Duodenal mucosa (tissue), 2 donors: Measurements from ENCODE around the gene SLC24A3.

Source experiments
- H3K27ac ChIP-seq: one replicate; pipeline ENCODE4 v1.7.0; 2013; ENCODE audit warnings: low read depth, low read length
- H3K27me3 ChIP-seq, 2 donors: one replicate each; pipeline ENCODE4 v1.7.0; 2013; ENCODE audit warnings: low read length in 2 of 2, control low read depth in 1 of 2; ENCODE audit not compliant: insufficient read depth in 2 of 2, control insufficient read depth in 1 of 2
- H3K36me3 ChIP-seq, 2 donors: one replicate each; pipeline ENCODE4 v1.7.0; 2013; ENCODE audit warnings: low read length in 2 of 2, control low read depth in 1 of 2; ENCODE audit not compliant: insufficient read depth in 2 of 2, control insufficient read depth in 1 of 2
- H3K4me1 ChIP-seq, 2 donors: one replicate each; pipeline ENCODE4 v1.7.0; 2013; ENCODE audit warnings: low read length in 2 of 2, control low read depth in 1 of 2; ENCODE audit not compliant: insufficient read depth in 2 of 2, control insufficient read depth in 1 of 2
- H3K4me3 ChIP-seq, 2 donors: one replicate each; pipeline ENCODE4 v1.7.0; 2013; ENCODE audit warnings: low read length in 2 of 2, low read depth in 1 of 2
- H3K9ac ChIP-seq, 2 donors: one replicate each; pipeline ENCODE4 v1.7.0; 2013; ENCODE audit warnings: low read length in 2 of 2, low read depth in 1 of 2
- H3K9me3 ChIP-seq, 2 donors: one replicate each; pipeline ENCODE4 v1.7.0; 2013; ENCODE audit warnings: low read length in 2 of 2, control low read depth in 1 of 2; ENCODE audit not compliant: control insufficient read depth in 1 of 2

The SLC24A3 gene

GRCh38 chr20:19539191-19539590 lies 326.7 kb downstream of the SLC24A3 start:
- H3K4me3 ChIP-seq: no peak overlapping the region
- no peaks in the 10 kb centered on the region for H3K27me3 ChIP-seq
- no peak overlapping the region for H3K27ac ChIP-seq
- H3K9me3 ChIP-seq: no peaks in the 10 kb centered on the region
- H3K4me1 ChIP-seq: no peaks in the 10 kb centered on the region
- H3K36me3 ChIP-seq: no peaks in the 10 kb centered on the region
- H3K9ac ChIP-seq: no peak overlapping the region

GRCh38 chr20:19540392-19540791 lies 327.9 kb downstream of the SLC24A3 start:
- no peaks in the 10 kb centered on the region for H3K36me3 ChIP-seq
- H3K27ac ChIP-seq: no peak overlapping the region
- H3K27me3 ChIP-seq: no peaks in the 10 kb centered on the region
- no peaks in the 10 kb centered on the region for H3K4me1 ChIP-seq
- H3K9ac ChIP-seq: no peak overlapping the region
- no peaks in the 10 kb centered on the region for H3K9me3 ChIP-seq
- H3K4me3 ChIP-seq: no peak overlapping the region

- Histone ChIP-seq H3K9ac (no peak overlapping the region), H3K27ac (no peak overlapping the region), H3K36me3 (no peaks in the 10 kb centered on the region), H3K27me3 (no peaks in the 10 kb centered on the region), H3K9me3 (no peaks in the 10 kb centered on the region), H3K4me3 (no peak overlapping the region), H3K4me1 (no peaks in the 10 kb centered on the region)
Measured at GRCh38 chr20:19543101-19543500, 330.7 kb downstream of the SLC24A3 start.

GRCh38 chr20:19544684-19545083 lies 332.2 kb downstream of the SLC24A3 start:
- no peak overlapping the region for H3K27ac ChIP-seq
- H3K9me3 ChIP-seq: no peaks in the 10 kb centered on the region
- H3K4me1 ChIP-seq: no peaks in the 10 kb centered on the region
- no peaks in the 10 kb centered on the region for H3K36me3 ChIP-seq
- H3K9ac ChIP-seq: no peak overlapping the region
- H3K27me3 ChIP-seq: no peaks in the 10 kb centered on the region
- H3K4me3 ChIP-seq: no peak overlapping the region

- Histone ChIP-seq H3K9me3 (no peaks in the 10 kb centered on the region), H3K4me3 (no peak overlapping the region), H3K9ac (no peak overlapping the region), H3K36me3 (no peaks in the 10 kb centered on the region), H3K27me3 (no peaks in the 10 kb centered on the region), H3K4me1 (no peaks in the 10 kb centered on the region), H3K27ac (no peak overlapping the region)
Measured at GRCh38 chr20:19546648-19547047, 334.2 kb downstream of the SLC24A3 start.

GRCh38 chr20:19547547-19547946 lies 335.1 kb downstream of the SLC24A3 start:
- H3K36me3 ChIP-seq: no peaks in the 10 kb centered on the region
- H3K27ac ChIP-seq: no peak overlapping the region
- peaks cover 0 to 5% of the 10 kb centered on the region in 2 donors for H3K4me1 ChIP-seq
- no peaks in the 10 kb centered on the region for H3K9me3 ChIP-seq
- H3K27me3 ChIP-seq: no peaks in the 10 kb centered on the region
- no peak overlapping the region for H3K4me3 ChIP-seq
- H3K9ac ChIP-seq: no peak overlapping the region

GRCh38 chr20:19549896-19550295 lies 337.5 kb downstream of the SLC24A3 start:
- Histone ChIP-seq H3K9ac (no peak overlapping the region), H3K27ac (no peak overlapping the region), H3K4me1 (peaks cover 0 to 5% of the 10 kb centered on the region in 2 donors), H3K4me3 (no peak overlapping the region), H3K27me3 (no peaks in the 10 kb centered on the region), H3K9me3 (no peaks in the 10 kb centered on the region), H3K36me3 (no peaks in the 10 kb centered on the region)

GRCh38 chr20:19552221-19553180 lies 340.1 kb downstream of the SLC24A3 start:
- Histone ChIP-seq H3K27ac (no peak overlapping the region), H3K27me3 (no peaks in the 10 kb centered on the region), H3K9ac (no peak overlapping the region)

GRCh38 chr20:19554666-19555065 lies 342.2 kb downstream of the SLC24A3 start:
- H3K36me3 ChIP-seq: no peaks in the 10 kb centered on the region
- H3K27me3 ChIP-seq: no peaks in the 10 kb centered on the region
- no peak overlapping the region for H3K9ac ChIP-seq
- no peak overlapping the region for H3K27ac ChIP-seq
- H3K4me3 ChIP-seq: no peak overlapping the region
- H3K9me3 ChIP-seq: no peaks in the 10 kb centered on the region
- H3K4me1 ChIP-seq: peaks cover 0 to 5% of the 10 kb centered on the region in 2 donors

More at GRCh38 chr20:19552221-19553180, 340.1 kb downstream of the SLC24A3 start:
- no peaks in the 10 kb centered on the region for H3K9me3 ChIP-seq
- H3K36me3 ChIP-seq: no peaks in the 10 kb centered on the region
- peaks cover 0 to 5% of the 10 kb centered on the region in 2 donors for H3K4me1 ChIP-seq
- no peak overlapping the region for H3K4me3 ChIP-seq

GRCh38 chr20:19555726-19556125 lies 343.3 kb downstream of the SLC24A3 start:
- Histone ChIP-seq H3K4me1 (peaks cover 0 to 5% of the 10 kb centered on the region in 2 donors), H3K4me3 (no peak overlapping the region), H3K36me3 (no peaks in the 10 kb centered on the region), H3K27ac (no peak overlapping the region), H3K9ac (no peak overlapping the region), H3K27me3 (no peaks in the 10 kb centered on the region), H3K9me3 (no peaks in the 10 kb centered on the region)
